Measurements from ENCODE around the gene PPHLN1. TPM values are rescaled to one million over a fixed set of nuclear protein-coding genes. Genes with fewer than 3 reads are reported as not detected.

Gene PPHLN1
- total and polyA plus RNA-seq, 7 donors, result 25.2 to 66.7 (median 52.3) TPM

DNA sequence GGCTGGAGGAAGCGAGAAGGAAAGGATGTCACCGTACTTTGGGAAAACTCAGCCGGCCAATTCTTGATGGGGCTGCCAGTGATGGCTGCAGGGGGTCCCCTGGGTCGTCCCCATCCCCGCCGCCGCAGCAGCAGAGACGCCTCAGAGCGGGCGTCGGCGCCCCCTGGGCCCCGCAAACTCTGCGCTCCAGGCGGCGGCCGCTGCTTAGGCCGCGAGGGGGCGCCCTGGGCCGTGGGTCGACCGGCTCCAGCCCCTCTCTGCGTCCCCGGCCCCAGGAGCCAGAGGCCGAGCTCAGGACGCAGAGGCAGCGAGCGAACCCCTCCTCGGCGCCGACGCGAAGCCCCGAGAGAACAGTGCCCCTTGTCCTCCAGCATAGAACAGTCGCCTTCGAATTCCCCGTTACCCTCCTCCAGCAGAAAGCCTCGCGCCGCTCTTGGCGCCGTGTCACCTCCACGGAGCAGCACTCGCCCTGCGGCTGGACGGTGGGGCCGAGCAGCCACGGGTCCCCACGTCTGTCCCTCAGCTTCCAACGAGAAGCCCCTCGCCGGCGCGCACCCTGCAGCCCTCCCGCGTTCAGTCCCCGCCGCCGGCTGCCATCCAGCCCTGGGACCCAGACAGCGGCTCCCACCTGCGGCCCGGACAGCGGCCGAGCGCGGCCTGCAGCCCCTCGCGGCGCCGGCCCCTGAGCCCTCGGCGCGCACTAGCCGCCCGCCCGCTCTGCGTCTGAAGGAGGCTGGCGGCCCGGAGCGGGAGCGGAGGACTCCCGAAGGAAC lies 157.0 kb downstream of the PPHLN1 start:
- peaks cover 0 to 33% (median 11%) of the 10 kb centered on the region in 4 donors for H3K4me1 ChIP-seq
- H3K27ac ChIP-seq, result peak overlapping the region; percentile 84 to 90 (median 88)
- DNase-seq, result peak; percentile 84
- H3K36me3 ChIP-seq, result no peaks in the 10 kb centered on the region
- H3K4me3 ChIP-seq, result peak overlapping the region; percentile 63 to 80 (median 74)
- TF ChIP-seq EP300 (IDR thresholded peaks at IDR 0.05) (no peak), POLR2A (IDR thresholded peaks at IDR 0.05) (no peak), POLR2AphosphoS5 (IDR thresholded peaks at IDR 0.05) (peak in 1 of 4 donors; percentile 24)
- TF ChIP-seq, protein P1, sequence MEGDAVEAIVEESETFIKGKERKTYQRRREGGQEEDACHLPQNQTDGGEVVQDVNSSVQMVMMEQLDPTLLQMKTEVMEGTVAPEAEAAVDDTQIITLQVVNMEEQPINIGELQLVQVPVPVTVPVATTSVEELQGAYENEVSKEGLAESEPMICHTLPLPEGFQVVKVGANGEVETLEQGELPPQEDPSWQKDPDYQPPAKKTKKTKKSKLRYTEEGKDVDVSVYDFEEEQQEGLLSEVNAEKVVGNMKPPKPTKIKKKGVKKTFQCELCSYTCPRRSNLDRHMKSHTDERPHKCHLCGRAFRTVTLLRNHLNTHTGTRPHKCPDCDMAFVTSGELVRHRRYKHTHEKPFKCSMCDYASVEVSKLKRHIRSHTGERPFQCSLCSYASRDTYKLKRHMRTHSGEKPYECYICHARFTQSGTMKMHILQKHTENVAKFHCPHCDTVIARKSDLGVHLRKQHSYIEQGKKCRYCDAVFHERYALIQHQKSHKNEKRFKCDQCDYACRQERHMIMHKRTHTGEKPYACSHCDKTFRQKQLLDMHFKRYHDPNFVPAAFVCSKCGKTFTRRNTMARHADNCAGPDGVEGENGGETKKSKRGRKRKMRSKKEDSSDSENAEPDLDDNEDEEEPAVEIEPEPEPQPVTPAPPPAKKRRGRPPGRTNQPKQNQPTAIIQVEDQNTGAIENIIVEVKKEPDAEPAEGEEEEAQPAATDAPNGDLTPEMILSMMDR (IDR thresholded peaks at IDR 0.05), result peak; percentile 66 to 96 (median 83)
- H3K9me3 ChIP-seq, result no peaks in the 10 kb centered on the region
- WGBS, 2 donors, result 0 to 1% methylated on average over 83 of the region's 83 CpGs
- intact Hi-C loops (cut with DNase I), result loop anchor here (1.0 to 10.0 kb wide), 5 partner anchors 86 to 854 kb away; partner anchors contain the start of genes PRICKLE1 and YAF2
- H3K27me3 ChIP-seq, result no peaks in the 10 kb centered on the region

GRCh38 chr12:42483521-42483790 lies 157.5 kb downstream of the PPHLN1 start:
- peak; percentile 69 for DNase-seq
- Histone ChIP-seq H3K27me3 (no peaks in the 10 kb centered on the region), H3K27ac (peak overlapping the region; percentile 84 to 90 (median 88)), H3K4me1 (peaks cover 0 to 33% (median 11%) of the 10 kb centered on the region in 4 donors), H3K9me3 (no peaks in the 10 kb centered on the region), H3K36me3 (no peaks in the 10 kb centered on the region), H3K4me3 (peak overlapping the region; percentile 63 to 80 (median 74))
- intact Hi-C loops (cut with DNase I), result loop anchor here (1.0 to 10.0 kb wide), 4 partner anchors 104 to 854 kb away; partner anchors contain the start of genes PRICKLE1 and YAF2
- no peak for TF ChIP-seq POLR2A (IDR thresholded peaks at IDR 0.05)
- TF ChIP-seq, protein P1 (IDR thresholded peaks at IDR 0.05), result no peak
- peak in 2 of 4 donors; percentile 14 to 36 for TF ChIP-seq POLR2AphosphoS5 (IDR thresholded peaks at IDR 0.05)
- WGBS, 2 donors, result 1% methylated on average over 30 of the region's 30 CpGs

DNA sequence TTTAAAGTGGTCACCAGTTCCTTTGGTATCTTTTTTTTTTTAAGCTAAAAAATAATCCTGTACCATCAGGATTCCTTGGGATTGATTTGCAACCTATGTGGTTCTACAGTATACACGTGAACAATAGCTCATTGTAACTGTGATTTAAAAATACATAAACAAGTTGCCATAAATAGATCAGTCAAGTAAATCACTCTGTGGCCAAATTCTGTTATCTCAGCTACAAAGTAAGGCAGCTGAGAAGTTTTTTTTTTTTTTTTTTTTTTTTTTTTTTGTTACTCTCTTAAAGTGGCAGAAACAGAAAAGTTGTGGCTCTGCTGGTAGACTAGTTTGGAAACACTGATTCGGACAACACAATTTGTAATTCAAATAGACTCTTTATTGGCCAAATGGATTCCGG lies 159.0 kb downstream of the PPHLN1 start:
- DNase-seq, result no peak
- peaks cover 0 to 33% (median 11%) of the 10 kb centered on the region in 4 donors for H3K4me1 ChIP-seq
- 62 to 66% methylated on average over 3 of the region's 3 CpGs for WGBS, 2 donors
- no peaks in the 10 kb centered on the region for H3K9me3 ChIP-seq
- no peak overlapping the region for H3K4me3 ChIP-seq
- no peaks in the 10 kb centered on the region for H3K36me3 ChIP-seq
- no peaks in the 10 kb centered on the region for H3K27me3 ChIP-seq
- intact Hi-C loops (cut with DNase I), result loop anchor here (5.0 to 10.0 kb wide), 2 partner anchors 102 to 250 kb away; partner anchors contain the start of genes PRICKLE1 and YAF2
- TF ChIP-seq, protein P1 (IDR thresholded peaks at IDR 0.05), result no peak
- no peak for TF ChIP-seq POLR2A (IDR thresholded peaks at IDR 0.05)
- TF ChIP-seq EP300 (IDR thresholded peaks at IDR 0.05), result no peak
- TF ChIP-seq POLR2AphosphoS5 (IDR thresholded peaks at IDR 0.05), result no peak
- peak overlapping the region in 1 of 4 donors; percentile 89 for H3K27ac ChIP-seq

- intact Hi-C loops (cut with DNase I), result loop anchor here (10.0 kb wide), 1 partner anchor 251 kb away; the partner anchor contains the start of gene YAF2
- H3K4me1 ChIP-seq, result peaks cover 0 to 28% (median 11%) of the 10 kb centered on the region in 4 donors
- no peaks in the 10 kb centered on the region for H3K27me3 ChIP-seq
- no peak overlapping the region for H3K4me3 ChIP-seq
- H3K27ac ChIP-seq, result no peak overlapping the region
- no peak for DNase-seq
- no peaks in the 10 kb centered on the region for H3K36me3 ChIP-seq
- TF ChIP-seq POLR2AphosphoS5 (IDR thresholded peaks at IDR 0.05) (no peak), EP300 (IDR thresholded peaks at IDR 0.05) (no peak), POLR2A (IDR thresholded peaks at IDR 0.05) (no peak)
- TF ChIP-seq, protein P1 (IDR thresholded peaks at IDR 0.05), result no peak
- H3K9me3 ChIP-seq, result no peaks in the 10 kb centered on the region
- WGBS, 2 donors, result 58 to 91% methylated on average over 3 of the region's 3 CpGs
Measured at GRCh38 chr12:42485823-42486222, 159.9 kb downstream of the PPHLN1 start.

Data from sigmoid colon (tissue), 7 donors.